HG03196 (cell line): ENCODE results near the gene PER1.
A peak's percentile ranks its signal among the peaks of the same experiment; 100 is the strongest.
"Not testable (repeated sequence)": the region's sequence is repeated elsewhere in the genome, so short reads cannot be mapped to it uniquely, and the experiment has no call there.

Source experiments
- ATAC-seq: cut with Tn5 transposase; IDR thresholded peaks from one replicate; pipeline ENCODE4 v1.9.1; 2021; ENCODE audit not compliant: unreplicated experiment

The PER1 gene

GRCh38 chr17:8152112-8152775, at the start of gene PER1:
TSS of gene PER1 (minus strand) at chr17:8152404. CDS start at chr17:8150706, 1,698 bp downstream.
- ATAC-seq = peak; percentile 24

- peak; percentile 26 for ATAC-seq
Measured at GRCh38 chr17:8192070-8192815, 40.0 kb upstream of the PER1 start.

GRCh38 chr17:8190506-8190905, 38.3 kb upstream of the PER1 start:
- ATAC-seq = no peak

- peak; percentile 41 for ATAC-seq
Measured at GRCh38 chr17:8189711-8190477, 37.7 kb upstream of the PER1 start, which contains the start of gene BORCS6. TSS of gene BORCS6 (minus strand) at chr17:8190180. CDS start at chr17:8190140, 40 bp downstream.

- peak; percentile 0 for ATAC-seq
Measured at GRCh38 chr17:8189041-8189710, 37.0 kb upstream of the PER1 start.

GRCh38 chr17:8188263-8188839, 36.1 kb upstream of the PER1 start:
- no peak for ATAC-seq

- peak; percentile 10 for ATAC-seq
Measured at GRCh38 chr17:8187517-8188262, 35.5 kb upstream of the PER1 start.

GRCh38 chr17:8186787-8187516, 34.7 kb upstream of the PER1 start:
- ATAC-seq = peak; percentile 34

- ATAC-seq = peak; percentile 1
Measured at GRCh38 chr17:8186446-8186786, 34.2 kb upstream of the PER1 start.

- ATAC-seq = peak; percentile 34
Measured at GRCh38 chr17:8185582-8186445, 33.6 kb upstream of the PER1 start.

GRCh38 chr17:8176998-8177731, 25.0 kb upstream of the PER1 start:
- no peak for ATAC-seq

GRCh38 chr17:8176197-8176940, 24.2 kb upstream of the PER1 start, which contains the start of gene TMEM107:
TSS of gene TMEM107 (minus strand) at chr17:8176380. CDS start at chr17:8176286, 94 bp downstream.
- ATAC-seq = no peak

- ATAC-seq = no peak
Measured at GRCh38 chr17:8175795-8176196, 23.6 kb upstream of the PER1 start.

- no peak for ATAC-seq
Measured at GRCh38 chr17:8173871-8174322, 21.7 kb upstream of the PER1 start.

- peak; percentile 76 for ATAC-seq
Measured at GRCh38 chr17:8173056-8173870, 21.1 kb upstream of the PER1 start.

- ATAC-seq = not testable (repeated sequence)
Measured at GRCh38 chr17:8170186-8170585, 18.0 kb upstream of the PER1 start.
